ENCODE data around the gene HERC2.
"Not testable (repeated sequence)": the region's sequence is repeated elsewhere in the genome, so short reads cannot be mapped to it uniquely, and the experiment has no call there.

HERC2 gene

GRCh38 chr15:28281876-28282275 is 40.1 kb downstream of the HERC2 start:
- no peak for DNase-seq (ENCODE audit: low read depth)

- no peak for DNase-seq (ENCODE audit: low read depth)
Measured at GRCh38 chr15:28274635-28275034, 47.3 kb downstream of the HERC2 start.

GRCh38 chr15:28273873-28274610 is 47.9 kb downstream of the HERC2 start:
- DNase-seq (ENCODE audit: low read depth): no peak

GRCh38 chr15:28273468-28273867 is 48.5 kb downstream of the HERC2 start:
- no peak for DNase-seq (ENCODE audit: low read depth)

- DNase-seq (ENCODE audit: low read depth): no peak
Measured at GRCh38 chr15:28272587-28272986, 49.4 kb downstream of the HERC2 start.

- no peak for DNase-seq (ENCODE audit: low read depth)
Measured at GRCh38 chr15:28271697-28272260, 50.2 kb downstream of the HERC2 start.

- no peak for DNase-seq (ENCODE audit: low read depth)
Measured at GRCh38 chr15:28269097-28269496, 52.9 kb downstream of the HERC2 start.

GRCh38 chr15:28267727-28268126 is 54.3 kb downstream of the HERC2 start:
- no peak for DNase-seq (ENCODE audit: low read depth)

GRCh38 chr15:28265334-28266019 is 56.5 kb downstream of the HERC2 start:
- no peak for DNase-seq (ENCODE audit: low read depth)

GRCh38 chr15:28264166-28264565 is 57.8 kb downstream of the HERC2 start:
- DNase-seq (ENCODE audit: low read depth): no peak

- no peak for DNase-seq (ENCODE audit: low read depth)
Measured at GRCh38 chr15:28262438-28262837, 59.5 kb downstream of the HERC2 start.

- DNase-seq (ENCODE audit: low read depth): no peak
Measured at GRCh38 chr15:28260722-28261121, 61.3 kb downstream of the HERC2 start.

- no peak for DNase-seq (ENCODE audit: low read depth)
Measured at GRCh38 chr15:28260317-28260716, 61.7 kb downstream of the HERC2 start.

GRCh38 chr15:28255965-28256364 is 66.0 kb downstream of the HERC2 start:
- DNase-seq (ENCODE audit: low read depth): no peak

- DNase-seq (ENCODE audit: low read depth): no peak
Measured at GRCh38 chr15:28252831-28253230, 69.1 kb downstream of the HERC2 start.

- no peak for DNase-seq (ENCODE audit: low read depth)
Measured at GRCh38 chr15:28246605-28247004, 75.4 kb downstream of the HERC2 start.

- DNase-seq (ENCODE audit: low read depth): no peak
Measured at GRCh38 chr15:28243901-28244300, 78.1 kb downstream of the HERC2 start.

- DNase-seq (ENCODE audit: low read depth): no peak
Measured at GRCh38 chr15:28243399-28243798, 78.6 kb downstream of the HERC2 start.

- DNase-seq (ENCODE audit: low read depth): not testable (repeated sequence)
Measured at GRCh38 chr15:28238296-28238695, 83.7 kb downstream of the HERC2 start.

- not testable (repeated sequence) for DNase-seq (ENCODE audit: low read depth)
Measured at GRCh38 chr15:28231743-28232142, 90.2 kb downstream of the HERC2 start.

GRCh38 chr15:28231336-28231735 is 90.6 kb downstream of the HERC2 start:
- not testable (repeated sequence) for DNase-seq (ENCODE audit: low read depth)

- not testable (repeated sequence) for DNase-seq (ENCODE audit: low read depth)
Measured at GRCh38 chr15:28228990-28229640, 92.9 kb downstream of the HERC2 start.

GRCh38 chr15:28228096-28228495 is 93.9 kb downstream of the HERC2 start:
- no peak for DNase-seq (ENCODE audit: low read depth)

Data from stimulated activated CD8-positive, alpha-beta memory T cell treated with anti-CD3 and anti-CD28 coated beads, Interleukin-7, amount 100 ng/mL, for 24 hours (primary cell).